Esophagus muscularis mucosa (tissue), 4 donors: ENCODE data around the gene E2F2.

Experiments used
- EP300 ChIP-seq: sonication (generic); formaldehyde crosslinking; IDR thresholded peaks from one replicate; pipeline ENCODE4 v1.6.1; 2017; ENCODE audit warnings: antibody characterized with exemption
- POLR2A ChIP-seq: fragments of 450-650 bp; IDR thresholded peaks from one replicate; pipeline ENCODE4 v1.6.1; 2017; ENCODE audit warnings: antibody characterized with exemption, moderate library complexity, mild to moderate bottlenecking, low read depth
- POLR2AphosphoS5 ChIP-seq, 2 donors: sonication (generic); formaldehyde crosslinking; IDR thresholded peaks; one replicate each; pipeline ENCODE4 v1.6.1; 2017; ENCODE audit warnings: antibody characterized with exemption in 2 of 2
- TF ChIP-seq, protein P1 (sequence below), 3 experiments: fragments of 200-600 bp in 2 of 3; fragments of 450-650 bp in 1 of 3; sonication (generic) in 2 of 3; IDR thresholded peaks; one replicate each; pipeline ENCODE4 v1.5.1; 2017 to 2019; ENCODE audit warnings: antibody characterized with exemption in 3 of 3, mild to moderate bottlenecking in 2 of 3, moderate library complexity in 1 of 3

- TF ChIP-seq, protein P1, sequence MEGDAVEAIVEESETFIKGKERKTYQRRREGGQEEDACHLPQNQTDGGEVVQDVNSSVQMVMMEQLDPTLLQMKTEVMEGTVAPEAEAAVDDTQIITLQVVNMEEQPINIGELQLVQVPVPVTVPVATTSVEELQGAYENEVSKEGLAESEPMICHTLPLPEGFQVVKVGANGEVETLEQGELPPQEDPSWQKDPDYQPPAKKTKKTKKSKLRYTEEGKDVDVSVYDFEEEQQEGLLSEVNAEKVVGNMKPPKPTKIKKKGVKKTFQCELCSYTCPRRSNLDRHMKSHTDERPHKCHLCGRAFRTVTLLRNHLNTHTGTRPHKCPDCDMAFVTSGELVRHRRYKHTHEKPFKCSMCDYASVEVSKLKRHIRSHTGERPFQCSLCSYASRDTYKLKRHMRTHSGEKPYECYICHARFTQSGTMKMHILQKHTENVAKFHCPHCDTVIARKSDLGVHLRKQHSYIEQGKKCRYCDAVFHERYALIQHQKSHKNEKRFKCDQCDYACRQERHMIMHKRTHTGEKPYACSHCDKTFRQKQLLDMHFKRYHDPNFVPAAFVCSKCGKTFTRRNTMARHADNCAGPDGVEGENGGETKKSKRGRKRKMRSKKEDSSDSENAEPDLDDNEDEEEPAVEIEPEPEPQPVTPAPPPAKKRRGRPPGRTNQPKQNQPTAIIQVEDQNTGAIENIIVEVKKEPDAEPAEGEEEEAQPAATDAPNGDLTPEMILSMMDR (IDR thresholded peaks at IDR 0.05) = no peak
- no peak for TF ChIP-seq POLR2AphosphoS5 (IDR thresholded peaks at IDR 0.05)
- no peak for TF ChIP-seq POLR2A
- TF ChIP-seq EP300 = no peak
Measured at GRCh38 chr1:23509896-23510295, 21.1 kb downstream of the E2F2 start.
